H9 (cell line): ENCODE results near the gene GATA2. TPM values are rescaled to one million over a fixed set of nuclear protein-coding genes. Genes with fewer than 3 reads are reported as not detected.

ENCODE experiments used
- DNase-seq: peaks from one replicate; pipeline ENCODE4 v3.0.0-alpha.2; 2017
- H2AFZ ChIP-seq: one replicate; pipeline ENCODE4 v1.6.1; 2013; ENCODE audit warnings: mild to moderate bottlenecking, low read length, control low read depth, moderate library complexity
- H2AK5ac ChIP-seq: 2 replicates; pipeline ENCODE4 v1.6.1; 2013; ENCODE audit warnings: low read length, control low read depth, mixed read lengths; ENCODE audit not compliant: insufficient read length
- H2BK120ac ChIP-seq: one replicate; pipeline ENCODE4 v1.6.1; 2013; ENCODE audit warnings: low read depth, mild to moderate bottlenecking, low read length, control low read depth, inconsistent platforms; ENCODE audit not compliant: poor library complexity, severe bottlenecking
- H2BK12ac ChIP-seq: 2 replicates; pipeline ENCODE4 v1.6.1; 2013; ENCODE audit warnings: low read length, control low read depth, mixed read lengths, low read depth; ENCODE audit not compliant: insufficient read length
- H2BK15ac ChIP-seq: 2 replicates; pipeline ENCODE4 v1.6.1; 2013; ENCODE audit warnings: low read depth, low read length, control low read depth
- H2BK20ac ChIP-seq: one replicate; pipeline ENCODE4 v1.6.1; 2013; ENCODE audit warnings: low read depth, mild to moderate bottlenecking, low read length, control low read depth, inconsistent platforms; ENCODE audit not compliant: poor library complexity, severe bottlenecking
- H2BK5ac ChIP-seq: 2 replicates; pipeline ENCODE4 v1.6.1; 2013; ENCODE audit warnings: low read length, control low read depth, mixed read lengths; ENCODE audit not compliant: insufficient read length
- H3K14ac ChIP-seq: 2 replicates; pipeline ENCODE4 v1.6.1; 2013; ENCODE audit warnings: low read length, control low read depth; ENCODE audit not compliant: insufficient read depth
- H3K18ac ChIP-seq: 2 replicates; pipeline ENCODE4 v1.6.1; 2013; ENCODE audit warnings: low read depth, mild to moderate bottlenecking, mixed read lengths, low read length, control low read depth; ENCODE audit not compliant: insufficient read length
- H3K23ac ChIP-seq: 2 replicates; pipeline ENCODE4 v1.6.1; 2013; ENCODE audit warnings: low read length, control low read depth, mixed read lengths, low read depth; ENCODE audit not compliant: insufficient read length
- H3K23me2 ChIP-seq: 2 replicates; pipeline ENCODE4 v1.6.1; 2013; ENCODE audit warnings: low read depth, mild to moderate bottlenecking, mixed read lengths, low read length, control low read depth; ENCODE audit not compliant: insufficient read length, poor library complexity, severe bottlenecking
- H3K27ac ChIP-seq: 2 replicates; pipeline ENCODE4 v1.5.1; 2013; ENCODE audit warnings: low read length, control low read depth, mixed read lengths, low read depth; ENCODE audit not compliant: insufficient read length
- H3K27me3 ChIP-seq: 2 replicates; pipeline ENCODE4 v1.6.1; 2013; ENCODE audit warnings: low read length, control low read depth, inconsistent platforms; ENCODE audit not compliant: insufficient read depth
- H3K4ac ChIP-seq: 2 replicates; pipeline ENCODE4 v1.6.1; 2013; ENCODE audit warnings: low read depth, mild to moderate bottlenecking, control low read depth, inconsistent platforms, low read length, moderate library complexity
- H3K4me1 ChIP-seq: 2 replicates; pipeline ENCODE4 v1.6.1; 2013; ENCODE audit warnings: low read length, control low read depth, inconsistent platforms; ENCODE audit not compliant: insufficient read depth
- H3K4me2 ChIP-seq: 2 replicates; pipeline ENCODE4 v1.6.1; 2013; ENCODE audit warnings: low read length, control low read depth, mixed read lengths; ENCODE audit not compliant: insufficient read length, insufficient read depth
- H3K56ac ChIP-seq: 2 replicates; pipeline ENCODE4 v1.6.1; 2013; ENCODE audit warnings: low read depth, mild to moderate bottlenecking, mixed read lengths, low read length, control low read depth; ENCODE audit not compliant: insufficient read length
- H3K79me1 ChIP-seq: 2 replicates; pipeline ENCODE4 v1.6.1; 2013; ENCODE audit warnings: low read depth, mild to moderate bottlenecking, moderate library complexity, low read length, control low read depth, inconsistent platforms; ENCODE audit not compliant: insufficient read depth, poor library complexity, severe bottlenecking
- H3K79me2 ChIP-seq: 2 replicates; pipeline ENCODE4 v1.6.1; 2013; ENCODE audit warnings: low read length, control low read depth, inconsistent platforms; ENCODE audit not compliant: insufficient read depth
- H3K9ac ChIP-seq: 2 replicates; pipeline ENCODE4 v1.6.1; 2013; ENCODE audit warnings: low read length, control low read depth, mixed read lengths; ENCODE audit not compliant: insufficient read length; ENCODE audit errors: extremely low read depth
- H3K9me3 ChIP-seq: one replicate; pipeline ENCODE4 v1.6.1; 2013; ENCODE audit warnings: low read depth, low read length, inconsistent platforms; ENCODE audit not compliant: control insufficient read depth
- H3T11ph ChIP-seq: one replicate; pipeline ENCODE4 v1.6.1; 2013; ENCODE audit warnings: mild to moderate bottlenecking, low read length, control low read depth, inconsistent platforms
- H4K20me1 ChIP-seq: one replicate; pipeline ENCODE4 v1.6.1; 2013; ENCODE audit not compliant: control insufficient read depth, insufficient read length, insufficient read depth
- H4K5ac ChIP-seq: 2 replicates; pipeline ENCODE4 v1.6.1; 2013; ENCODE audit warnings: low read depth, mild to moderate bottlenecking, mixed read lengths, low read length, control low read depth; ENCODE audit not compliant: insufficient read length
- H4K8ac ChIP-seq: replicated peaks from 2 replicates; pipeline ENCODE4 v1.6.1; 2013; ENCODE audit warnings: low read length, control low read depth, mixed read lengths, low read depth; ENCODE audit not compliant: insufficient read length
- H4K91ac ChIP-seq: 2 replicates; pipeline ENCODE4 v1.6.1; 2013; ENCODE audit warnings: low read depth, mild to moderate bottlenecking, moderate library complexity, mixed read lengths, low read length, control low read depth; ENCODE audit not compliant: insufficient read length
- H3K27ac Mint-ChIP-seq, 3 experiments: 2 replicates in 2 of 3; 3 replicates in 1 of 3; pipeline ENCODE4 v1.8.0; 2020 to 2021; ENCODE audit warnings: mixed read lengths in 3 of 3, mild to moderate bottlenecking in 1 of 3, moderate library complexity in 1 of 3
- H3K27me3 Mint-ChIP-seq: 2 replicates; pipeline ENCODE4 v1.8.0; 2021; ENCODE audit warnings: low read depth, mild to moderate bottlenecking, moderate library complexity, mixed read lengths
- H3K36me3 Mint-ChIP-seq, 3 experiments: 2 replicates in 2 of 3; 3 replicates in 1 of 3; pipeline ENCODE4 v1.8.0; 2020 to 2021; ENCODE audit warnings: low read depth in 3 of 3, mixed read lengths in 3 of 3; ENCODE audit not compliant: insufficient read depth in 1 of 3
- H3K4me1 Mint-ChIP-seq, 2 experiments: 2 replicates each; pipeline ENCODE4 v1.8.0; 2020; ENCODE audit warnings: mixed read lengths in 2 of 2
- H3K4me3 Mint-ChIP-seq, 2 experiments: 2 replicates in 1 of 2; 3 replicates in 1 of 2; pipeline ENCODE4 v1.8.0; 2020 to 2021; ENCODE audit warnings: mild to moderate bottlenecking in 2 of 2, mixed read lengths in 2 of 2, moderate library complexity in 1 of 2
- H3K9me3 Mint-ChIP-seq, 2 experiments: 2 replicates in 1 of 2; 3 replicates in 1 of 2; pipeline ENCODE4 v1.8.0; 2020; ENCODE audit warnings: mild to moderate bottlenecking in 2 of 2, mixed read lengths in 2 of 2, moderate library complexity in 1 of 2
- WGBS: extraction: QIAGEN DNeasy Blood & Tissue Kit; methylation state at CpG from one replicate; pipeline ENCODE4 v1.1.7; 2013; ENCODE audit warnings: missing lambda C conversion rate, low lambda C conversion rate, mixed read lengths; ENCODE audit not compliant: insufficient read length; ENCODE audit errors: extremely low coverage; 5-methylcytosine and 5-hydroxymethylcytosine counted together
- total RNA-seq: library from RNA; stranded (reverse); gene quantifications from 2 replicates; pipeline ENCODE4 v1.2.1, GENCODE V29; 2021
- TF ChIP-seq, protein P1 (sequence below): fragments of 200-600 bp; sonication (generic); conservative IDR thresholded peaks from 3 replicates; pipeline ENCODE4 v1.8.0; 2021; ENCODE audit warnings: antibody characterized with exemption, mild to moderate bottlenecking

Gene GATA2
- total RNA-seq, 1 experiment from 2014 or later = 1.9 TPM

DNA sequence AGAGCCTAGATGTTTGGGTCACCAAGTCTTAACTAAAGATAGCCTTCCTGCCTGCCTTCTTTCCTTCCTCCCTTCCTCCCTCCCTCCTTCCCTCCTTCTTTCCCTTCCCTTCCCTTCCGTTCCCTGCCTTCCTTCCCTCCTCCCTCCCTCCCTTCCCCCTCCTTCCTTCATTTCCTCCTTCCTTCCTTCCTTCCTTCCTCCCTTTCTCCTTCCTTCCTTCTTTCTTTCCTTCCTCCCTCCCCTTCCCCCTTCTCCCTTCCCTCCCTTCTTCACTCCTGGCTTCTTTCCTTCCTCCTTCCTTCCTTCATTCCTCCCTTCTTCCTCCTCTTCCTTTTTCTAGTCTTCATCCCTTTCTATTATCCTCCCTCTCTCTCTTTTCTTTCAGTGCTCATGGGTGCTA lies 28.3 kb downstream of the GATA2 start:
- no peaks in the 10 kb centered on the region; a peak in 1 of 7 replicates for H3K36me3 Mint-ChIP-seq
- no peak overlapping the region for H2BK5ac ChIP-seq
- TF ChIP-seq, protein P1, sequence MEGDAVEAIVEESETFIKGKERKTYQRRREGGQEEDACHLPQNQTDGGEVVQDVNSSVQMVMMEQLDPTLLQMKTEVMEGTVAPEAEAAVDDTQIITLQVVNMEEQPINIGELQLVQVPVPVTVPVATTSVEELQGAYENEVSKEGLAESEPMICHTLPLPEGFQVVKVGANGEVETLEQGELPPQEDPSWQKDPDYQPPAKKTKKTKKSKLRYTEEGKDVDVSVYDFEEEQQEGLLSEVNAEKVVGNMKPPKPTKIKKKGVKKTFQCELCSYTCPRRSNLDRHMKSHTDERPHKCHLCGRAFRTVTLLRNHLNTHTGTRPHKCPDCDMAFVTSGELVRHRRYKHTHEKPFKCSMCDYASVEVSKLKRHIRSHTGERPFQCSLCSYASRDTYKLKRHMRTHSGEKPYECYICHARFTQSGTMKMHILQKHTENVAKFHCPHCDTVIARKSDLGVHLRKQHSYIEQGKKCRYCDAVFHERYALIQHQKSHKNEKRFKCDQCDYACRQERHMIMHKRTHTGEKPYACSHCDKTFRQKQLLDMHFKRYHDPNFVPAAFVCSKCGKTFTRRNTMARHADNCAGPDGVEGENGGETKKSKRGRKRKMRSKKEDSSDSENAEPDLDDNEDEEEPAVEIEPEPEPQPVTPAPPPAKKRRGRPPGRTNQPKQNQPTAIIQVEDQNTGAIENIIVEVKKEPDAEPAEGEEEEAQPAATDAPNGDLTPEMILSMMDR = no peak
- no peak overlapping the region for H4K91ac ChIP-seq
- no peak overlapping the region for H3K23ac ChIP-seq
- no peak overlapping the region for H3K9ac ChIP-seq
- no peak overlapping the region for H2BK20ac ChIP-seq
- H2BK120ac ChIP-seq = no peak overlapping the region
- H3K27me3 ChIP-seq = no peaks in the 10 kb centered on the region
- no peak overlapping the region for H3K27ac ChIP-seq
- H2AK5ac ChIP-seq = no peak overlapping the region
- H2BK12ac ChIP-seq = no peak overlapping the region
- no peaks in the 10 kb centered on the region for H3K79me2 ChIP-seq
- no peak overlapping the region for H2BK15ac ChIP-seq
- no peak overlapping the region for H3K4ac ChIP-seq
- no peaks in the 10 kb centered on the region for H3K4me1 ChIP-seq
- no peak overlapping the region for H3K14ac ChIP-seq
- peaks cover 0 to 2% of the 10 kb centered on the region in 2 experiments; a peak in 3 of 5 replicates for H3K9me3 Mint-ChIP-seq
- H4K5ac ChIP-seq = no peak overlapping the region
- no peak overlapping the region for H3K4me2 ChIP-seq
- H3T11ph ChIP-seq = no peak overlapping the region
- peaks cover 79% of the 10 kb centered on the region for H3K27me3 Mint-ChIP-seq
- H3K4me3 Mint-ChIP-seq = no peak overlapping the region
- no peak overlapping the region for H3K18ac ChIP-seq
- H4K20me1 ChIP-seq = no peaks in the 10 kb centered on the region
- no CpG with 5 or more reads among the region's 1 CpG for WGBS
- H2AFZ ChIP-seq = no peak overlapping the region
- peaks cover 6 to 13% of the 10 kb centered on the region in 2 experiments; a peak in 3 of 4 replicates for H3K4me1 Mint-ChIP-seq
- no peak overlapping the region for H3K56ac ChIP-seq
- H3K27ac Mint-ChIP-seq = no peak overlapping the region
- H3K23me2 ChIP-seq = no peaks in the 10 kb centered on the region
- no peaks in the 10 kb centered on the region for H3K79me1 ChIP-seq
- H3K9me3 ChIP-seq = no peaks in the 10 kb centered on the region
- no peak overlapping the region for H4K8ac ChIP-seq
- no peak for DNase-seq
